Naive thymus-derived CD4-positive, alpha-beta T cell (primary cell): ENCODE measurements around the gene ORMDL3. TPM values are rescaled to one million over a fixed set of nuclear protein-coding genes. Genes with fewer than 3 reads are reported as not detected.

Experiments used
- ATAC-seq: fragments of 150-1000 bp; cut with Tn5 transposase; 2 replicates; pipeline ENCODE4 v1.10.0; 2021; ENCODE audit warnings: mild to moderate bottlenecking, moderate library complexity
- CTCF ChIA-PET: fragments of 350-600 bp; sonication (Branson Sonifier 250); formaldehyde crosslinking; loops from one replicate; lab custom pipeline; 2021; ENCODE audit warnings: antibody characterized with exemption; lab: Charles Lee
- POLR2A ChIA-PET: fragments of 350-600 bp; sonication (Branson Sonifier 250); formaldehyde crosslinking; loops from one replicate; lab custom pipeline; 2021; ENCODE audit warnings: antibody characterized with exemption, inconsistent platforms; lab: Charles Lee
- DNase-seq, 9 donors: peaks; one replicate each; pipeline versions ENCODE4 v3.0.0 to v3.0.0-alpha.2; 2020 to 2022; ENCODE audit warnings: mixed read lengths in 1 of 9
- H3K27ac ChIP-seq: one replicate; pipeline ENCODE4 v1.7.0; 2013; ENCODE audit warnings: mild to moderate bottlenecking, low read depth, low read length, moderate library complexity
- H3K27me3 ChIP-seq, 2 donors: one replicate each; pipeline ENCODE4 v1.7.0; 2013; ENCODE audit warnings: low read length in 2 of 2, mild to moderate bottlenecking in 2 of 2, moderate library complexity in 2 of 2; ENCODE audit not compliant: control insufficient read depth in 2 of 2, insufficient read depth in 2 of 2
- H3K36me3 ChIP-seq, 3 experiments: 1 replicate in 2 of 3; 2 replicates in 1 of 3; pipeline ENCODE4 v1.7.0; 2013; ENCODE audit warnings: low read length in 3 of 3, mild to moderate bottlenecking in 3 of 3, moderate library complexity in 1 of 3; ENCODE audit not compliant: insufficient read depth in 3 of 3, control insufficient read depth in 2 of 3
- H3K4me1 ChIP-seq, 2 donors: one replicate each; pipeline ENCODE4 v1.7.0; 2013; ENCODE audit warnings: low read length in 2 of 2, mild to moderate bottlenecking in 2 of 2, moderate library complexity in 1 of 2; ENCODE audit not compliant: control insufficient read depth in 2 of 2, insufficient read depth in 2 of 2
- H3K4me3 ChIP-seq: 2 replicates; pipeline ENCODE4 v1.7.0; 2013; ENCODE audit warnings: mild to moderate bottlenecking, low read length
- H3K9me3 ChIP-seq, 3 experiments: 1 replicate in 2 of 3; 2 replicates in 1 of 3; pipeline ENCODE4 v1.7.0; 2013; ENCODE audit warnings: low read length in 3 of 3; ENCODE audit not compliant: control insufficient read depth in 2 of 3
- H3K27ac Mint-ChIP-seq, 9 donors: one replicate each; pipeline ENCODE4 v1.8.0; 2020 to 2022; ENCODE audit warnings: mixed read lengths in 9 of 9, mild to moderate bottlenecking in 8 of 9, moderate library complexity in 5 of 9, inconsistent platforms in 2 of 9
- H3K27me3 Mint-ChIP-seq, 5 donors: one replicate each; pipeline ENCODE4 v1.8.0; 2021 to 2022; ENCODE audit warnings: mixed read lengths in 5 of 5, mild to moderate bottlenecking in 1 of 5
- H3K36me3 Mint-ChIP-seq, 5 donors: one replicate each; pipeline ENCODE4 v1.8.0; 2020 to 2022; ENCODE audit warnings: mixed read lengths in 5 of 5, mild to moderate bottlenecking in 3 of 5, inconsistent platforms in 1 of 5
- H3K4me1 Mint-ChIP-seq, 7 donors: one replicate each; pipeline ENCODE4 v1.8.0; 2020 to 2022; ENCODE audit warnings: mixed read lengths in 7 of 7, mild to moderate bottlenecking in 3 of 7, inconsistent platforms in 1 of 7
- H3K4me3 Mint-ChIP-seq, 10 donors: one replicate each; pipeline ENCODE4 v1.8.0; 2020 to 2022; ENCODE audit warnings: mild to moderate bottlenecking in 10 of 10, mixed read lengths in 10 of 10, moderate library complexity in 6 of 10, inconsistent platforms in 2 of 10
- H3K9me3 Mint-ChIP-seq, 11 donors: one replicate each; pipeline ENCODE4 v1.8.0; 2020 to 2022; ENCODE audit warnings: mixed read lengths in 11 of 11, mild to moderate bottlenecking in 4 of 11, inconsistent platforms in 1 of 11, moderate library complexity in 1 of 11
- intact Hi-C, 2 donors: fragments of 100-400 bp; cut with micrococcal nuclease; formaldehyde crosslinking; loops; one replicate each; pipeline ENCODE4 v1.15.1; 2023
- polyA plus RNA-seq, 2 donors: library from polyadenylated mRNA; unstranded; fragments of 300-500 nt; fragmentation: Illumina TruSeq; gene quantifications; one replicate each; pipeline ENCODE4 v1.2.3, GENCODE V29; 2021
- total RNA-seq, 6 experiments: library from RNA in 5 of 6; stranded (reverse) in 5 of 6; gene quantifications; 1 replicate in 5 of 6; 2 replicates in 1 of 6; pipeline ENCODE4 v1.2.3 and lab custom pipeline; 2021 to 2026

ORMDL3 gene
- total and polyA plus RNA-seq, 7 experiments from 2014 or later, result 77.6 to 205 (median 113) TPM

DNA sequence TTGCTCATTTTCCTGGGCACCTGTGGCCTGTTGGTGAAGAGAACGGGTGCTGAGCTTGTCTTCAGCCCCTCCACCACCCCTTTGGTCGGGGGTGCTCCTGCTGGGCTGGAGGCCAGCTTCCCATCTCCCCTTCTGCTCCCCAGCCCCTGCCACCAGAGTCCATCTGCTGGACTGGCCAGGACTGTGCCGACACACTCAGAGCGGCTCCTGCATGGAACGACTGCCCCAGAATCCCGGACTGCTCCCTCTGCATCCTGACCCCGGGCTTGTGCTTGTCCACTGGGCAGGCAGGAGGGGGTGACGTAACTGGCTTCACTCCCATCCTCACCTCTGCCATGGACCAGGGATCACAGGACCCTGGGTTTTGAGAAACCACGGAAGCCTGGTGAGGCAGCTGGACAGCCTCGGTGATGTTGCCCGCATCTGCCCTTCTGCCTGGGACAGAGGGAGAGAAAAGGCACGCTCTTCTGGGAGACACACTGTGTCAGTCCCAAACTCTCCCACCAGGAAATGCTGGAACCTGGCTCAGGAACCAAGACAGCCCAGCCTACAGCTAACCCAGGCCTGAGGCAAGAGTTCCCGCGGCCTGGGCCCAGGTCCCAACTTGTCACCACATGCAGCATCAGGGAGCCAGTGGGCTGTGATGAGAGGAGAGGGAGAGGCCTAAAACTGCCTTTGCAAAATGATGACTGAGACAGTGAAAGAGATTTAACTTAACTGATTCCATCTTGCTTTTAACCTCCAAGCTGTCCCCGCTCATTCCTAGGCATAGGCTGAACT is 19.3 kb upstream of the ORMDL3 start:
- no peaks in the 10 kb centered on the region for H3K9me3 ChIP-seq
- ChIA-PET POLR2A (interaction anchor here (0.6 to 1.3 kb wide), 2 partner anchors 19 to 29 kb away, joined by 3 read pairs; partner anchors contain the start of genes LRRC3C and ORMDL3), CTCF (interaction anchor here (0.6 to 1.5 kb wide), 2 partner anchors 11 to 499 kb away, joined by 4 to 6 read pairs; no protein-coding TSS in a partner anchor)
- intact Hi-C loops, result no loop called here
- no peaks in the 10 kb centered on the region for H3K36me3 Mint-ChIP-seq
- H3K36me3 ChIP-seq, result no peaks in the 10 kb centered on the region
- no peak for ATAC-seq
- H3K27ac Mint-ChIP-seq, result no peak overlapping the region
- DNase-seq, result no peak
- H3K27me3 ChIP-seq, result no peaks in the 10 kb centered on the region
- no peak overlapping the region for H3K4me3 Mint-ChIP-seq
- H3K27me3 Mint-ChIP-seq, result peaks cover 0 to 5% (median 0%) of the 10 kb centered on the region in 5 donors
- H3K4me1 ChIP-seq, result peaks cover 0 to 4% of the 10 kb centered on the region in 2 donors
- no peaks in the 10 kb centered on the region for H3K9me3 Mint-ChIP-seq
- H3K27ac ChIP-seq, result no peak overlapping the region
- no peak overlapping the region for H3K4me3 ChIP-seq
- peaks cover under 1 to 28% (median 21%) of the 10 kb centered on the region in 7 donors for H3K4me1 Mint-ChIP-seq

- Mint-ChIP-seq H3K27me3 (no peaks in the 10 kb centered on the region), H3K9me3 (no peaks in the 10 kb centered on the region), H3K4me1 (peaks cover 4 to 34% (median 27%) of the 10 kb centered on the region in 7 donors), H3K27ac (no peak overlapping the region), H3K4me3 (no peak overlapping the region), H3K36me3 (no peaks in the 10 kb centered on the region)
- POLR2A ChIA-PET, result no interaction called here
- H3K27ac ChIP-seq, result no peak overlapping the region
- no peaks in the 10 kb centered on the region for H3K27me3 ChIP-seq
- CTCF ChIA-PET, result no interaction called here
- H3K4me3 ChIP-seq, result no peak overlapping the region
- peaks cover 4 to 10% of the 10 kb centered on the region in 2 donors for H3K4me1 ChIP-seq
- no peak for DNase-seq
- H3K36me3 ChIP-seq, result no peaks in the 10 kb centered on the region
- ATAC-seq, result no peak
- H3K9me3 ChIP-seq, result no peaks in the 10 kb centered on the region
- intact Hi-C loops, result no loop called here
These were observed 17.0 kb upstream of the ORMDL3 start for GRCh38 chr17:39944393-39944711.

DNA sequence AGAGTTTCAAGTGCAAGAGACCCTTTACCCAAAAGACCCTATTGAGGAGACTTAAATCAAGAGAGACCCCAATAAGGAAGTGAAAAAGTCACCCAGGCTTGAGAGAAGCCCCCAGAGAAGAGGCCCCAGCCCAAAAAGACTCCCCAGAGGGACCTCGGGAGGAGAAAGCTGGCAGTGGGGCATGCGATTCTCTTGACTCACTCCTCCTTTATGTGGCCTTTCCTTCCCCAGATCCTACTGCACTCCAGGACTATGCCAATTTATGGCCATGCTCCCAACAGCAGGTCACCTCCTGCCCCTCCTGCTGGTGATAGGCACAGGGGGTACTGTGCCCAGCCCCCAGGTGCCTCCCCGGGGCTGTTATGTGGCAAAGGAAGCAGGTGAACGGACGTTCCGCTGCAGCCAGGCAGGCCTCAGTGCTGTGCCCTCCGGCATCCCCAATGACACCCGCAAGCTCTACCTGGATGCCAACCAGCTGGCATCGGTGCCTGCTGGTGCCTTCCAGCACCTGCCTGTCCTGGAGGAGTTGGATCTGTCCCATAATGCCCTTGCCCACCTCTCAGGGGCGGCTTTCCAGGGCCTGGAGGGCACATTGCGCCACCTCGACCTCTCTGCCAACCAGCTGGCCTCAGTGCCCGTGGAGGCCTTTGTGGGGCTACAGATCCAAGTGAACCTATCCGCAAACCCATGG is 16.4 kb upstream of the ORMDL3 start:
- H3K36me3 ChIP-seq, result no peaks in the 10 kb centered on the region
- H3K27ac ChIP-seq, result no peak overlapping the region
- no peak overlapping the region for H3K4me3 ChIP-seq
- DNase-seq (no peak), ATAC-seq (no peak)
- Mint-ChIP-seq H3K4me1 (peaks cover 4 to 38% (median 24%) of the 10 kb centered on the region in 7 donors), H3K27ac (no peak overlapping the region), H3K9me3 (no peaks in the 10 kb centered on the region), H3K27me3 (no peaks in the 10 kb centered on the region), H3K4me3 (no peak overlapping the region), H3K36me3 (no peaks in the 10 kb centered on the region)
- H3K27me3 ChIP-seq, result no peaks in the 10 kb centered on the region
- CTCF ChIA-PET, result no interaction called here
- H3K4me1 ChIP-seq, result peaks cover 4 to 9% of the 10 kb centered on the region in 2 donors
- H3K9me3 ChIP-seq, result no peaks in the 10 kb centered on the region
- POLR2A ChIA-PET, result interaction anchor here (1.0 kb wide), 1 partner anchor 16 kb away, joined by 3 read pairs; the partner anchor contains the start of genes LRRC3C and ORMDL3
- intact Hi-C loops, result no loop called here

DNA sequence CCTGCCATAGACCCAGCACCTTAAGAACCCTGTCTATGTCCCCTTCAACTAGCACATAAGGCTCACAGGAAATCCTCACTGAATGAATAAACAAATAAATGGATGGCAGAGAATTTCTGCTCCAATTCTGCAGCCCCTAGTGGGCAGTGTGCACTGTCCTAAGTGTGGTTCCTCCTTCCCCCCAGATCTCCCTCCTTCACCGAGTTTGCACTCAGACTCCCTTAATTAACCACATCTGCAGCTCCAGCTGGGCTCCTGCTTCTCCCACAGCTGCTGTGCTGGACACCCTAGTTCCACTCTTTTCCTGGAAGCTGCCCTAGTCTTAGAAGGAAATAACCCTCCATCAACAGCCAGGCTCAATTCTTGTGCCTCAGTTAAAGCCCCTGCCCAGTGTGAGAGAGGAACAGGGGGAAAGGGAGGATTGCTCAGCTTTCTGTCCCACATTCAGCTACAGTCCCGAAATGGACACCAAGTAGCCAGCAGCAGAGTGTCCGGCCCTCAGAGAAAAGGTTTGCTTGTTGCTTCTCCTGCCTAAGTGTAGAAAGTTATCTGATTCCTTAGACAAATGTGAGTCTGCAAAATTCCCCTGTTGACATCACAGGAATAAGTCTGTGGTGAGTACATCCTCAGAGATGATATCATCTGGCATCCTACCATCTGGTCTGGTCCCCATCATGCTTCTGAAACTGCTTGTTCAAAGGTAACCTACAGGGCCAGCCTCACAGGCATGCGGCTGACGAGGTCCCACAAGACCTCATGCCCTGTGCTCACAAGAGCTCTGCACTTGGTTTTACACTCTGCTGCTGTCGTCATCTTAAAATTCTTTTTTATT is 12.4 kb upstream of the ORMDL3 start:
- H3K4me1 ChIP-seq, result peaks cover 4 to 7% of the 10 kb centered on the region in 2 donors
- DNase-seq (peak in 6 of 9 donors; percentile 21 to 80 (median 61)), ATAC-seq (peak; percentile 87)
- intact Hi-C loops, result loop anchor here in 1 of 2 donors (1.0 kb wide), 1 partner anchor 14 kb away; no protein-coding TSS in a partner anchor
- peak overlapping the region in 5 of 9 donors; percentile 10 to 94 (median 86) for H3K27ac Mint-ChIP-seq
- ChIA-PET POLR2A (interaction anchor here (0.7 kb wide), 1 partner anchor 174 kb away, joined by 3 read pairs; no protein-coding TSS in a partner anchor), CTCF (interaction anchor here (0.6 kb wide), 1 partner anchor 320 kb away, joined by 6 read pairs; no protein-coding TSS in a partner anchor)
- H3K27me3 Mint-ChIP-seq, result peaks cover 0 to 3% (median 0%) of the 10 kb centered on the region in 5 donors
- H3K27ac ChIP-seq, result no peak overlapping the region
- H3K36me3 ChIP-seq, result no peaks in the 10 kb centered on the region
- peak overlapping the region in 1 of 10 donors; percentile 69 for H3K4me3 Mint-ChIP-seq
- H3K9me3 Mint-ChIP-seq, result no peaks in the 10 kb centered on the region
- H3K4me3 ChIP-seq, result no peak overlapping the region
- no peaks in the 10 kb centered on the region for H3K27me3 ChIP-seq
- H3K4me1 Mint-ChIP-seq, result peaks cover 5 to 23% (median 12%) of the 10 kb centered on the region in 7 donors
- no peaks in the 10 kb centered on the region for H3K9me3 ChIP-seq
- H3K36me3 Mint-ChIP-seq, result peaks cover 0 to 3% (median 0%) of the 10 kb centered on the region in 5 donors

GRCh38 chr17:39939106-39939505 is 11.7 kb upstream of the ORMDL3 start:
- Mint-ChIP-seq H3K27me3 (peaks cover 0 to 3% (median 0%) of the 10 kb centered on the region in 5 donors), H3K27ac (peak overlapping the region in 4 of 9 donors; percentile 75 to 88 (median 87)), H3K9me3 (no peaks in the 10 kb centered on the region), H3K4me3 (peak overlapping the region in 1 of 10 donors; percentile 69), H3K4me1 (peaks cover 5 to 24% (median 12%) of the 10 kb centered on the region in 7 donors), H3K36me3 (peaks cover 0 to 3% (median 0%) of the 10 kb centered on the region in 5 donors)
- CTCF ChIA-PET, result no interaction called here
- H3K27ac ChIP-seq, result no peak overlapping the region
- H3K36me3 ChIP-seq, result no peaks in the 10 kb centered on the region
- no peaks in the 10 kb centered on the region for H3K27me3 ChIP-seq
- intact Hi-C loops, result no loop called here
- no peak for DNase-seq
- no peak overlapping the region for H3K4me3 ChIP-seq
- H3K4me1 ChIP-seq, result peaks cover 4 to 7% of the 10 kb centered on the region in 2 donors
- ATAC-seq, result no peak
- POLR2A ChIA-PET, result interaction anchor here (0.7 kb wide), 1 partner anchor 174 kb away, joined by 3 read pairs; no protein-coding TSS in a partner anchor
- H3K9me3 ChIP-seq, result no peaks in the 10 kb centered on the region
